Stimulated activated CD4-positive, alpha-beta T cell treated with anti-CD3 and anti-CD28 coated beads, Interleukin-4, amount 100 ng/mL, for 24 hours (primary cell): Measurements from ENCODE around the gene NAMPT.

Source experiments
- DNase-seq: peaks from one replicate; pipeline ENCODE4 v3.0.0-alpha.2; 2020

NAMPT gene

GRCh38 chr7:106270122-106270977 lies 14.4 kb downstream of the NAMPT start:
- DNase-seq, result no peak

DNA sequence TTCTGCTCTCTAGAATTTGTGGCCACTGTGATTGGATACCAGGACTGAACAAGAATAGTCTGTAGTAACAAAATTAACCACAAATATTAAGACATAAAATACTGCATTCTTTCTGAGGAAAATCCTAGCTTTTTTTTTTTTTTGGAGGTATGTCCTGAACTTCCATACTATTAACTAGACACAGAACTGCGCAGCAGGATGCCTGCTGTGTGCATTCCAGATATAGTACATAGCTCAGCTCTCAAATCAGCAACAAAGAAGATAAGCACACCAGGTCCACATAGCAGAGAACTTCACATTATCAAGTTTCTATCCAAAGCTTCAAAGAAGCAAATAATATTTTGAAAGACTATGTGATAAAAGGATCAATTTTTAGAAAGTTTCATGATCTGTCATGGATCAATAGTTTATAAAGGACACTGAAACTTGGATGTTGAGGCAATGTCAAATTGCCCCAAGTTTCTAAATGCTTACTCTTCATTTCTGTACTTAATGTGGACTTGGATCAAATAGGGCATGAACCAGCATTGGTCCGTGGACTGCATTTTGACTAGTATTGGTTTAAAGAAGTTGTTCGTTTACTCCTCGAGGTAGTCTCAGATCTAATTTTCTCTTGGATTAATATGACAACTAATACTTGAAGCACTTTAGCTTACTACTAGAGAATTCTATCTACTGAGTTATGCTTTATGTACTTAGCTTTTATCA lies 15.4 kb downstream of the NAMPT start:
- no peak for DNase-seq

DNA sequence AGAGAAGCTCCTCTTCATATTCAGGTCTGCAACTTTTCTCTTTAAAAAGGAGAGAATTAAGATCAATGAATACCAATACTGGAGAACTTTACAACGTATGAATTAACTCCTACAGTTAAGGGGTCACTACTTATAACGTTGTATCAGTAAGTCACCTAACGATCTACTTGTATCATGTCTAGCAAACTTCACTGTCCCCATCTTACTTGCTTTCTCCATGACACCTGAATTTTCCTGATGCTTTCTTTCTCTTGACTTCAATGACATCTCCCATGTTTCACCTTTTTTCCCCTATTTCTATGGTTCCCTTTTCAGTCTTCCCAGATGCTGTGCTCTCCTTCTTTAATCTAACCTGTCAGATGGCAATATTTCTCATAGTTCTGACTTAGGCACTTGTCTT lies 19.6 kb downstream of the NAMPT start:
- no peak for DNase-seq

GRCh38 chr7:106262221-106262881 lies 22.4 kb downstream of the NAMPT start:
- DNase-seq, result no peak

DNA sequence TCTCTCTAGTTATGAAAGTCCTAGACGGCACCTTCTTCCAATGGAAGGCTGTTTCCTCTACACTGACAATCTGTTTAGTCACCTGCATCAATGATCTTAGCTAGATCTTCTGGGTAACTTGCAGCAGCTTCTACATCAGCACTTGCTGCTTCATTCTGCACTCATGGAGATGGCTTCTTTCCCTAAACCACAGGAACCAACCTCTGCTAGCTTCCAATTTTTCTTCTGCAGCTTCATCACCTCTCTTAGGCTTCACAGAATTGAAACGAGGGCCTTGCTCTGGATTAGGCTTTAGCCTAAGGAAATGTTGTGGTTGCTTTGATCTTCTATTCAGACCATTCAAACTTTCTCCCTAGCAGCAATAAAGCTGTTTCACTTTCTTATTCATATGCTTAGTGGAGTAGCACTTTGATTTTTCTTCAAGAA lies 24.6 kb downstream of the NAMPT start:
- DNase-seq, result no peak

DNA sequence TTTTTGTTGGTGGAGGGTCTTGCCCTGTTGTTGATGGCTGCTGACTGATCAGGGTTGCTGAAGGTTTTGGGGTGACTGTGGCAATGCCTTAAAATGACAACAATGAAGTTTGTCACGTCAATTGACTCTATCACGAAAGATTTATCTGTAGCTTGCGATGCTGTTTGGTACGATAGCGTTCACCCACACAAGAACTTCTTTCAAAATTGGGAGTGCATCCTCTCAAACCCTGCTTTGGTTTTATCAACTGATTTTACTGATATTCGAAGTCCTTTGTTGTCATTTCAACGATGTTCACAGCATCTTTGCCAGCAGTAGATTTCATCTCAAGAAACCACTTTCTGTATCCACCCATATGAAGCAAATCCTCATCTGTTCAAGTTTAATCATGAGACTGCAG lies 26.0 kb downstream of the NAMPT start:
- no peak for DNase-seq

DNA sequence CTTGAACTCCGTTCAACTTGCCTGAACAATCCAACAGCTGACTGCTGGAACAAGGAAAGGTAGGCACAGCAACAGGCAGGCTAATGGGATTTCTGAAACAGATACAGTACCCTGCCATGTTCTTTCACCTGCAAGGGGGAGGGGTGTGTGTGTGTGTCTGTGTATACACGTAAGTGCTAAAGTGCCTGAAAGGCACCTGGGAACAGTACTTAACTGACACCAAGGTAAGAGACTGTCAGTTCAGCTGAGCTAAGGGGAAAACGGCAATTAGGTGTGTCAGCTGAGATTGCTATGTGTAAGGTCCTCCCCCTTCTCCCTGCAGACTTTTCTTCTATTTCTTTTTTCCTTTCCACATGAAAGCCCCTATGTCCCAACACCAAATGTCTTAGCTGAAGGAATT lies 27.0 kb downstream of the NAMPT start:
- no peak for DNase-seq

- DNase-seq, result no peak
Measured at GRCh38 chr7:106256144-106256543, 28.6 kb downstream of the NAMPT start.

DNA sequence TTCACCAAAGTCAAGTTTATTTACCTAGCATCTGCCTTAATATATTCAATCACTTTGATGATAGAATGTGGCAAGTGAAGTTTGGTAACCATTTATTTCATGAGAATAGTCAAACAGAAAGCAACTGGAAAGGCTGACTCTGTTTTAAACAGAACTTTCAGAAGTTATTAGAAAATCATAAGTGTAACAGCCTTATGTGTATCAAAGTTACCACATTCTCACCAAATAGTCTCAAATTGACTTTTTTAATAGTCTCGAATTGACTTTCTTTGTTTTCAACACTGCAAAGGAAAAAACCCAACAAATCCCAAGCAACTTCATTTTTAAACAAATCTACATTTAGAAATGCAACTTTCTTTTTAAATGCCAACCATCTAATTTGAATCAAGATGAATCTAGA lies 29.5 kb downstream of the NAMPT start:
- DNase-seq, result no peak

DNA sequence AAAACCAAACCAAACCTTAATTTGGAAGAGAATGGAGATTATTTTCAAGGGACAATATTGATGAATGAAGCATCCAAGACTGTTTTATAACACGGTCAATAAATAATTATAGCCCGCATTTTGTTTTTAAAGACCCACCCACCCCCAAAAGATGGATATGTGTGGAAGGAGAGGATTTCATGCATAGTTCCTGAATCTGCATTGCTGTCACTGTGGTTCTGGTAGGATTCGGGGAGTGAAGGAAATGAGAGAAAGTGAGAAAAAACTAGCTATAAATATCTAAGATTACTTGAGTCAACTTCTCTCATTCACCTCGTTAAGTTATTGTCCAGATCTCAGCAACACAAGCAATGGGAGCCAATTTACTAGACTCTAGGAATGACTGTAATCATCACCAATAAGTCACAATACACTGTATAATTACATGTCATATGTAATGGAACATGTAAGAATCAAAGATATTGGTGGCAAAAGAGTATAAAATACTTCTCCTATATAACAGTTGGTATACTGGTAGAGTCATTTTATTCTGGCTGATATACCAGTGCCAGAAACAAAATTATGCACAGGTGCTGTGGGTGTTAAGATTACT lies 30.2 kb downstream of the NAMPT start:
- DNase-seq, result no peak

DNA sequence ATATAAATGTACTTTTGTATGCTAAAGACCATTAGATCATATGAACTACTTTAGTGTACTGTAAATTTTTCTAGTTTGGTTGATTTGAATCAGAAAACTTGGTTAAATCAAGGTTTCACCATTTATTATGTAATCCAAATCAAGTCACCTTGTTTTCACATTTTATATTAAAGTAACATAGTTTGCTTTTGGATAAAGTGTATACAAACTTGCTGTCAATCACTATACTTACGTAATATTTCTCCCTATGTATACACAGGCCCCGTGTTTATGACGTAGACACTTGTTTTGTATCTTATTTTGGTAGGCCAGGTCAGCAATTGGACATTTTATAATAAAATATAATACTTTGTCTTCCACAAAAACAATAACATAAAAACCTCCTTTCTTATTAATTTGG lies 32.2 kb downstream of the NAMPT start:
- no peak for DNase-seq

GRCh38 chr7:106249488-106249887 lies 35.3 kb downstream of the NAMPT start:
- DNase-seq, result no peak

DNA sequence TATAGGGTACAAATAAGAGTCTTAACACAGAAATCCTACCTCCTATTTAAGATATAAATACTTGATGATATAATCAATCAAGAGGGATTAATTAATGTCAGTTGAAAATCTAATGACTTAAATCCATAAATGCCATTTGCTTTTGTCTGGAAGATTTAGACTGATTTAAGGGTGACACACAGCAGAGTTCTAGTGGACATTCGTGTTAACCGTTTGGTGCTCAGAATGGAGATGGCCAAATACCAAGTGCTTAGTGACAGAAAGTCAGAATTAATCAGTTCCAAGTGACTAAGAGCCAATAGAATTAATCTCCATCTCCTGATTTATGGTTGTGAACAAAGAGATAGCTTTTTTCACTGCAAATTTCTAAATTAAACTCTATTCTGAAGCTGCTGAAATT lies 36.2 kb downstream of the NAMPT start:
- DNase-seq, result no peak

GRCh38 chr7:106247841-106248240 lies 36.9 kb downstream of the NAMPT start:
- DNase-seq, result no peak

GRCh38 chr7:106246902-106247711 lies 37.7 kb downstream of the NAMPT start:
- DNase-seq, result no peak

DNA sequence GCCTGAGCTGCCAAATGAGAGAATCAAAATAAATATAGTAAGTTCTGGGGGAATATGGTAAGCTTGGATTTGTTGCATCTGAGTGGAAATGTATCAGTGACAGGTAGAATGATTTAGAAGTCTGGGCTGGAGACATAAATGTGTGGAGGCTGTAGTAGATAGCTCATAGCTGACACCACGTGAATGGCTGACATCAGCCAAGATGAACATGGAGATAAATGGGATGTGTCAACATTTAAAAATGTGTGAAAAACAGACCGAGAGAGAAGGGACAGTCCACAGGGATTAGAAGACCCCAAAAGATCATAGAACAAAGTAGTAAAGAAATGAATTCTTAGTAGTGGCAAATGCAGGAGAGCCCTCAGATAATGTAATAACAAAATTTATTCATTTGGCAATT lies 40.9 kb downstream of the NAMPT start:
- DNase-seq, result no peak

DNA sequence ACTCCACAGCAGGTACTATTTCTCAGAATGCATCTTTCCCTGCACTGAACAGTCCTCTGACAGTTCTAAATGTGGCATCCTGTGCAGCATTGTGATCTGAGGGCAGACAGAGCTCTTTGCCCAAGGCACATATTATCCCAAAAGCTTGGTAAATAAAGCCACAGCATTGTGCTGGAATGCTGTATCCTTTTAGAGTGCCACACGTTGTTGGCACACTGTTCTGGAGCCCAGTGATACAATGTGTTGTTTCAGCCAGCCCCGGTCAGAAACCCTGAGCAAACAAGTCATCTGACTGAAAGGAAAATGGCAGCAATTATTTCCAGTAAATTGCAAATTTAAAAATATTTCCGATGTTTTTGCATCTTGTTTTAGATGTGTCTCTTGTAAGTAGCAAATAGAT lies 45.4 kb downstream of the NAMPT start:
- no peak for DNase-seq

DNA sequence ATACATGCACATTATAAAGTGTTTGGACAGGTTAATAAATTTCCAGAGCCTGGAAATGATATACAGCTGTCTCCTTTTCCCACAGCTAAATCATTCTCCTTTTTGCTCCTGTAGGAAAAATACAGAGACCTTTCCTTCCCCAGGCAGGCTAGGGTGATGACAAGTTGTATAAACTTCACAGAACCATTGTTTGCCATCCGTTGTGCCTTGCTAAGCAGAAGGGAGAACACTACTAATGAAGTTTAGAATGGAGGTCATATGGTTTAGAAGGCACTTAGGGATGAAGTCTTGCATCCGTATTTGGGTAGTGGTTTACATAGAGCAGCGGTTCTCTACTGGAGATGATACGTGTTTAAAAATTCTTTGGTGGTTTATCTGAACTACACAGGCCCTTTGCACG lies 46.0 kb downstream of the NAMPT start:
- no peak for DNase-seq

GRCh38 chr7:106236065-106236464 lies 48.7 kb downstream of the NAMPT start:
- DNase-seq, result no peak

DNA sequence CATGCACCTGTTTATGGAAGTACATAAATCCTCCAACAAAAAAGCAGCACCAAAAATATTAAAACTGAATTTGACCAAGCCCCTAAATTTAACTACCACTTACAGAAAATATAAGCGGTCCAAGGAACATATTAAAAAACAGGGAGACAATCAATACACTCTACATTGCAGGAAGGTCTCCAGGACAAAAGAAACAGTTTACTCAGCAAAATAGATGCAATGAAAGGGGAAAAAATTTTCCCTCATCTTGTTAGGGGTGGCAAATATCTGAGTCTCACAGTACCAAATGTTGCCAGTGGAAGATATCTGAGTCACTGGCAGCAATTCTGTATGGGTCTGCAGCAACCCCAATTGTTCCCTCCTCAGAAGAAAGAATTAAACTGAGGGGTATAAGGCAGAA lies 50.4 kb downstream of the NAMPT start:
- no peak for DNase-seq

GRCh38 chr7:106231856-106232490 lies 52.8 kb downstream of the NAMPT start:
- DNase-seq, result no peak

DNA sequence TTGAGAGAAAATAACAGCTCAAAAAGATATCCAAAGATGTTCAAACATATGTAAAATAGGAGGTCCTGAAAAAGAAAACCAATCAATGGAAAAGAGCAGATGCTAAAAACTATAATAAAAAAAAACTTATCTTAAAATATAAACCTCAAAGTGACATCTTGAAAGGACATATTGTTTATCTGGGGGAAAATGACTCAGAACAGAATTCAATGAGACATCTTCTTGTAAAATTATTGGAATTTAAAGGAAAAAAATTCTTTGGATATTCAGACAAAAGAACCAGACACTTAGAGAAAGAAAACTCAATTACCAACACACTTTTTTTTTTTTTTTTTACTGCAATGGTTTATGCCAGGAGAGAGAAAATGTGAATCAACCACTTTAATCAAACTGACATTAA lies 58.9 kb downstream of the NAMPT start:
- DNase-seq, result no peak
